HPDE6-E6E7 (cell line): ENCODE data around the gene BAIAP2L1.
"Not testable (repeated sequence)": the region's sequence is repeated elsewhere in the genome, so short reads cannot be mapped to it uniquely, and the experiment has no call there.

Experiments used
- DNase-seq: peaks from one replicate; pipeline ENCODE4 v3.0.0; 2011; ENCODE audit warnings: missing footprints; ENCODE audit errors: extremely low spot score

Gene BAIAP2L1, protein sequence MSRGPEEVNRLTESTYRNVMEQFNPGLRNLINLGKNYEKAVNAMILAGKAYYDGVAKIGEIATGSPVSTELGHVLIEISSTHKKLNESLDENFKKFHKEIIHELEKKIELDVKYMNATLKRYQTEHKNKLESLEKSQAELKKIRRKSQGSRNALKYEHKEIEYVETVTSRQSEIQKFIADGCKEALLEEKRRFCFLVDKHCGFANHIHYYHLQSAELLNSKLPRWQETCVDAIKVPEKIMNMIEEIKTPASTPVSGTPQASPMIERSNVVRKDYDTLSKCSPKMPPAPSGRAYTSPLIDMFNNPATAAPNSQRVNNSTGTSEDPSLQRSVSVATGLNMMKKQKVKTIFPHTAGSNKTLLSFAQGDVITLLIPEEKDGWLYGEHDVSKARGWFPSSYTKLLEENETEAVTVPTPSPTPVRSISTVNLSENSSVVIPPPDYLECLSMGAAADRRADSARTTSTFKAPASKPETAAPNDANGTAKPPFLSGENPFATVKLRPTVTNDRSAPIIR

DNA sequence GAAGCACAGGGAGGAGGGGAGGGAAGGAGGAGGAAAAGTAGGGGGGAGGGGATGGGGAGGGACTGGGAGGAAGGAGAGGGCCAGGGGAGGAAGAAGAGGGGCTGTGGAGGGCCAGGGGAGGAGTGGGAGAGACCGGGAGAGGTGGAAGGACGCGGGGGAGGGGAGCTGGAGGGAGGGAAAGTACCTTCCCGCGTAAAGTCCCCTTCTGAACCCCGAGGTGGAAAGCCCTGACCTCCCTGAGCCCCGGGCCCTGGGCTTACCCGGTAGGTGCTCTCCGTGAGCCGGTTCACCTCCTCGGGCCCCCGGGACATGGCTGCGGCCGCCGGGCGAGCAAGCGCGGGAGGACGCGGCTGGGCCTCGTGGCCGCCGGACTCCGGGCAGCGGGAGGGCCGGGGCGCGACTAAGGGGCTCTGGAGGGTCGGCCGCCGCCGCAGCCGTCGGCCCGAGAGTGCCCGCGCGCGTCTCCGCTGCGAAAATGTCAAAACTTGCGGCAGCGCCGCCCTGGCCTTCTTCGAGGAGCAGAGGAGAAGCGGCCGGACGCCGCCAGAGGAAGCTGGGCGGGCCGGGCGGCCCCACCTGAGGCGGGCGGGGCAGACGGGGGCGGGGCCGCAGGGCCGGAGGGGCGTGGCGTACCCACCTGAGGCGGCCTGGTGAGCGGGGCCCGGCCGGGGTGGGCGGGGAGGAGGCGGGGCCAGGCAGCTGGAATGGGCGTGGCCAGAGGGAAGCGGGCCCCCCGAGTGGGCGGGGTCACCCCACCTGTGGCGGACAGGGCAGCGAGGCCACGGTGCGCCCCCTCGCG, at the start of gene BAIAP2L1:
Gene BAIAP2L1, minus strand, starts transcription at position 549 of the 799 bp plus-strand sequence. Its CDS starts 238 bp downstream, at position 311.
- DNase-seq = peak; percentile 89

DNA sequence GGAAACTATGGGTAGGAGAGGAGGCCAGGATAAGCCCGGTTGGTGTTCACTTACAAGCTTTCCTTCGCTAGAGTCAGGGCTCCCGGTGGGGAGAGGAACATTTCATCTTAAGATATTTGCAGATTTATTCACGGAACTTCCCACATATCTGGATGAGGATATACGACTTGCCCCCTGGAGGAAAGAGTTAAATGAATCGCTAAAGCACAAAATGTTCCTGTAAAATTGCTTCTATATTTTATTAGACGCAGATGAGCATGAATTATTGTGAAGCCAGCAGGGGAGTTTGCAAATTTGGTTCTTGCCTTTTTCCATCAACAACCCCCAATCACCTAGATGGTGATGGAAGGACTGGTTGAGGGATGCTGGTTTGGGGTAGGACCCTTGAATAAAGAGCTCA, 47.9 kb upstream of the BAIAP2L1 start:
- DNase-seq = no peak

DNA sequence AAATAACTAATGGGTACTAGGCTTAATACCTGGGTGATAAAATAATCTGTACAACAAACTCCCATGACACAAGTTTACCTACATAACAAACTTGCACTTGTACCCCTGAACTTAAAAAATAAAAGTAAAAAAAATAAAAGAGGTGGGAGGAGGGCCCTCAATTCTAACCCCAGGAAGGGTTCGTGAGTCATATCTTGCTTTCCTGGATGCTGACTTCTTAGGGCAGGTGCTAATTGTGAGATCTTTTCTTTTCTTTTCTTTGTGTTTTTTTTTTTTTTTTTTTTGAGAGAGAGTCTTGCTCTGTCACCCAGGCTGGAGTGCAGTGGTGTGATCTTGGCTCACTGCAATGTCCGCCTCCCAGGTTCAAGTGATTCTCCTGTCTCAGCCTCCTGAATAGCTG, 40.1 kb upstream of the BAIAP2L1 start:
- DNase-seq = not testable (repeated sequence)

DNA sequence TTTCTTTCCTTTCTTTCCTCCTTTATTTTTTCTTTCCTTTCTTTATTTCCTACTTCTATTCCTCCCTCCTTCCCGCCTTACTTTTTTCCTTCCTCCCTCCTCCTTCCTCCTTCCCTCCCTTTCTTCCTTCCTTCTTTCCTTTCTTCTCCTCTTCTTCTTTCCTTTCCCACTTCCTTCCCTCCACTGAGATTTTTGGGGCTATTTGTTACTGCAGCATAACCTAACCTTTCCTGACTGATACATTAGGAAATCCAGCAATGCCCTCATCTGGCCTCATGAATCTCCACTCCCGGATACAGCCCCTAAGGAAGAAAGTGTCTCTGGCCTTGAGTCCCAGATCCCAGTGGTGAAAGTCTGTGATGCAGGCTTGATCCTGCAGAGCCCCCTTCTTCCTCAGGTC, 38.6 kb upstream of the BAIAP2L1 start:
- DNase-seq = no peak

DNA sequence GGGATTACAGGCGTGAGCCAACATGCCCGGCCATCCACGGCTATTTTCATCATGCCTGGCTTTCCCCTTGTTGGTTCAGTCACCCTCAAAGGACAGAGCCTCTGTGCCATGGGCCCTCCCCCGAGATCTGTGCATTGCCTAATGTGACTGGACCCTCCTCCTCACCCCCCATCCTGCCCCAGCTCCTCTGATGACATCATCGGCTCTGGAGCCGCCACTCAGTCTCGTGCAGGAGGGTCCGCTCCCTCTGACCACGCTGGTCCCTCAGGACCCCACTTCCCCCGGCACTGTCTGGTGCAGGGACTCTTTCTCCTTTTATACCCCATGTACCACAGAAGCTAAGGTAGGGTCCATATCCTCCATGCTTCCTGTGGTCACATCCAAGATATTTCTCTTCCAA, 33.2 kb upstream of the BAIAP2L1 start:
- no peak for DNase-seq

DNA sequence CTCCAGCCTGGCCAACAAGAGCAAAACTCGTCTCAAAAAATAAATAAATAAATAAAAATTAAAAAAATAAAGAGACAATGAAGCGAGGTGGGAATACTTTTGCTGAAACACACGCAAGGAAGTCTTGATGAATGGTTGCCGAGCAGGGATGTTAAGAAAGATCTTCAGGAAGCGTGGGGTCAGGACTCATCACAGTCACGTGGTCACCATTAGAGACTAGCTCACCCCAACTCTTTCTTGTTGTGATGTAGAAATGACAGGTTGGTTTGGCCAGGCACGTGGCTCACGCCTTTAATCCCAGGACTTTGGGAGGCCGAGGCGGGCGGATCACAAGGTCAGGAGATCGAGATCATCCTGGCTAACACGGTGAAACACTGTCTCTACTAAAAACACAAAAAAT, 28.9 kb upstream of the BAIAP2L1 start:
- no peak for DNase-seq

DNA sequence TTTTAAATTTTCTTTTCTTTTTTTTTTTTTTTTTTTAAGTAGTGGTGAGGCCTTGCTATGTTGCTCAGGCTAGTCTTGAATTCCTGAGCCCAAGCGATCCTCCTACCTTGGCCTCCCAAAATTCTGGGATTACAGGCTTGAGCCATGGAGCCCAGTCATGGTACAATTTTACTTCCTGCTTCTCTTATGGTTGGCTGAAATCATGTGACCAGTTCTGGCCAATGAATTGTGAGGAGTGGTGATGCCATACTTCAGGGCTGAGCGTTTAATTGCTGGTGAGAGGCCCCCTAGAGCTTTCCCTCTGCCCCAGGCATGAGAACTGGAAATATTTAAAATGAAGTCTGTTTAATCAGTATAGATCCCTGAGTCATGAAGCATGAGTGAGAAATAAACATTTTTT, 22.2 kb upstream of the BAIAP2L1 start:
- no peak for DNase-seq

DNA sequence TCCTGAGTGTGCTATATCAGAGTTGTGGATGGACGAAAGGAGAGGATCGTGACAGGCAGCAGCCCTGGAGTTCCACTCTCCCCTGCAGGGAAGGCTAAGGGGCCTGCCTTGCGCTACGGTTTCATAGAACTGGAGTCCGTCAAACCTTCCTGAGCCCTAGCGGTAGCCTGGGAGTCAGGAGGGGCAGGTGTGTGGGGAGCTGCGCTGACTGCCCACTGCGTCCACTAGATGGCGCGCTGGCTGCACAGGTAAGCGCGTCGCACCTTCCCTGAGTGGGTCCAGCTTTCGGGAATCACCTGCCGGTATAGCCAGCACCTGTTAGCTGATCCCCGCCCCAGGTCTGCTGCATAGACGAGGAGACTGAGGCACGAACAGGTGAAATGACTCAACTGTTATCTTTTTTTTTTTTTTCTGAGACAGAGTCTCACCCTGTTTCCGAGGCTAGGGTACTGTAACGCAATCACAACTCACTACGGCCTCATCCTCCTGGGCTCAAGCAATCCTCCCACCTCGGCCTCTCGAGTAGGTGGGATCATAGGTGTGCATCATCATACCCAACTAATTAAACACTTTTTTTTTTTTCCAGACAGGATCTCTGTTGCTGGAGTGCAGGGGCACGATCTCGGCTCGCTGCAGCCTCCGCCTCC, 20.2 kb upstream of the BAIAP2L1 start:
- DNase-seq = peak; percentile 97

DNA sequence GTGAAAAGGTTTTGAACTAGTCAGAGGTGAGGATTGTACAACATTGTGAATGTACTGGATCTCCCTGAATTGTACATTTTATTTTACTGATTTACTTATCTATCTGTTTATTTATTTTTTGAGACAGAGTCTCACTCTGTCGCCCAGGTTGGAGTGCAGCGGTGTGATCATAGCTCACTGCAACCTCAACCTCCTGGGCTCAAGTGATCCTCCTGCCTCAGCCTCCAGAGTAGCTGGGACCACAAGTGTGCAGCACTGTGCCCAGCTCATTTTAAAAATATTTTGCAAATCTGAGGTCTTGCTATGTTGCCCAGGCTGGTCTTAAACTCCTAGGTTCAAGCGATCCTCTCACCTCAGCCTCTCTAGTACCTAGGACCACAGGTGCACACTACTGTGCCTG, 19.1 kb upstream of the BAIAP2L1 start:
- DNase-seq = not testable (repeated sequence)

DNA sequence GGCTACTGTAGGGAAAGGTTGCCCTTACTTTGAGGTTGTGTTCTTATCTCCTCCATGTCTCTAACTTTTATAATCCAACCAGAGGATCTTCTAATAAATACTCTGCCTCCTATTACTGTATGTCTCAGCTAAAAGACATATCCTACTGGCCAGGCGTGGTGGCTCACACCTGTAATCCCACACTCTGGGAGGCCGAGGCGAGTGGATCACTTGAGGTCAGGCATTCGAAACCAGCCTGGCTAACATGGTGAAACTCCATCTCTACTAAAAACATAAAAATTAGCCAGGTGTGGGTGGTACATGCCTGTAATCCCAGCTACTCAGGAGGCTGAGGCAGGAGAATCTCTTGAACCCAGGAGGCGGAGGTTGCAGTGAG, 18.4 kb upstream of the BAIAP2L1 start:
- not testable (repeated sequence) for DNase-seq

DNA sequence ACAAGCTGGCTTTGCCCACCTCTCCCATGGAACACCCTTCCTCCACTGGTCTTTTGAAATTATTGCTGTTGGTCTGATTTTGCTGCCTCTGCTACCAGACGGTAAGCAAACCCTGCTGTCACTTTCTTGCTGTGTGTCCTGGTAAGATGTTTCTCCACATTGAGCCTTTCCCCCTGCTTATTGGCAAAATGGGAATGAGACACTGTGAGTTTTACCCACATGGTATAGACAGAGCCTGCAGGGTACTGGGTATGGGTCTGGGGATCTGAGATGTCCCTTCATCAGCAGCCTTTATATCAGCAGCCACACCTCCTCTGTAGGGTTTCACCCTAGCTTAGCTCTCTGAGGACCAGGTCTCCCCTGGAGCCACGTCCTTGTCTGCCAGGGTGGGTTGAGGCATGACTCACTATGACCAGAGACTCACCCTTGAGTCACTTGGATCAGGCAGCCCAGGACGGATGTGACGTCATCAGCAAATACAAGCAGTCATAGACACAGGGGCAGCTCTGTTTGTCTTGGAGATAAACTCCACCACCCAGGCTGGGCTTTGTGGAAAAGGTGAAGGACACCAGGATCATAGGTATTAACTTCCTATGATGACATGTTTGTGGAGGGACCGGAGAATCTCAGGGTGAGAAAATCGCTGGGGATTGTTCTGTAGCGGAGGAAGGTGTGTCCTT, 17.9 kb upstream of the BAIAP2L1 start:
- DNase-seq = peak; percentile 100

DNA sequence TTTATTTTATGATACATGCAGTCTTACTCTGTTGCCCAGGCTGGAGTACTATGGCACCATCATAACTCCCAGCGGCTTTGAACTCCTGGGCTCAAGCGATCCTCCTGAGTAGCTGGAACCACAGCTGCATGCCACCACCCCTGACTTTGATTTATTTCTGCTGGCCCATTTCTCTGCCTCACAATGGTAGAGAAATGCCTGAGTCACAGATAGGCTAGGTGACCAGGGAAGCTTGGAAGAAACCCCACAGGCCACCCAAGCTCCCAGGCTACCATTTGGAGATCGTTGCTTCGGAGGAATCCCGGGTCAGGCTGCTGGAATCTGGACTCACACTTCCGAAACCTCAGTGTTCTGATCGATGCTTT, 17.4 kb upstream of the BAIAP2L1 start:
- no peak for DNase-seq

DNA sequence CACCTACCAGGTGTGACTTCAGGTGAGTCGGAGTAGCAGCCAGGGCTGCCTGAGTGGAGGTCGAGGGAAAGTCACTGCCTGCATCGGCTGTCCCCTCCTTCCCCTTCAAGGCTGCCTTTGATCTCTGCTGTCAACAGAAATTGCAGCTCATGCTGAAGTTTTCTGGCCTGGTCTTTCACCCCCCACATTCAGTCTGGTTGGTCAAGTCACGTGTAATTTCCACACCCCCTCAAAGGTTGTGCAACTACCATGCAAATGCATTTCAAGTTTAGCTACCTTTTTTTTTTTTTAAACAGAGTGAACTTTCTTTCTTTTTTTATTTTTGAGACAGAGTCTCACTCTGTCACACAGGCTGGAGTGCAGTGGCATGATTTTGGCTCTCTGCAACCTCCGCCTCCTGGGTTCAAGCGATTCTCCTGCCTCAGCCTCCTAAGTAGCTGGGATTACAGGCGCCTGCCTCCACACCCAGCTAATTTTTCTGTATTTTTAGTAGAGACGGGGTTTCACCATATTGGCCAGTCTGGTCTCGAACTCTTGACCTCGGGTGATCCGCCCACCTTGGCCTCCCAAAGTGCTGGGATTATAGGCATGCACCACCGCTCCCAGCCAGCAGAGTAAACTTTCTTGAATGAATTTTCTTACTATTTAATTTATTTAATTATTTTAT, 16.8 kb upstream of the BAIAP2L1 start:
- DNase-seq = not testable (repeated sequence)

DNA sequence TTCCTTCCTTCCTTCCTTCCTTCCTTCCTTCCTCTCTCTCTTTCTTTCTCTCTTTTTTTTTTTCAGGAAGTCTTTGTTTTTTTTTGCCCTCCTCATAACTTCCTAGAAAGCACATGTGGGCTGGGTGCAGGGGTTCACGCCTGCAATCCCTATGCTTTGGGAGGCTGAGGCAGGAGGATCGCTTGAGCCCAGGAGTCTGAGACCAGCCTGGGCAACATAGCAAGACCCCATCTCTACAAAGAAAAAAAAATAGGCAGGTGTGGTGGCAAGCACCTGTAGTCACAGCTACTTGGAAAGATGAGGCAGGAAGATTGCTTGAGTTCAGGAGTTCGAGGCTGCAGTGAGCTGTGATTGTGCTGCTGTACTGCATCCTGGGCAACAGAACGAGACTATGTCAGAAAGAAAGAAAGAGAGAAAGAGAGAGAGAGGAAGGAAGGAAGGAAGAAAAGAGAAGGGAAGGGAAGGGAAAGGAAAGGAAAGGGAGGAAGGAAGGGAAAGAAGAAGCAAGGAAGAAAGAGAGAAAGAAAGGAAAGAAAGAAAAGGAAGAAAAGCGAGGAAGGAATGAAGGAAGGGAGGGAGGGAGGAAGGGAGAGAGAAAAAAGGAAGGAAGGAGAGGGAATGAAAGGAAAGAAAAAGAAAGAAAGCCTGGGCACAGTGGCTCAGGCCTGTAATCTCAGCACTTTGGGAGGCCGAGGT, 13.5 kb upstream of the BAIAP2L1 start:
- DNase-seq = no peak

DNA sequence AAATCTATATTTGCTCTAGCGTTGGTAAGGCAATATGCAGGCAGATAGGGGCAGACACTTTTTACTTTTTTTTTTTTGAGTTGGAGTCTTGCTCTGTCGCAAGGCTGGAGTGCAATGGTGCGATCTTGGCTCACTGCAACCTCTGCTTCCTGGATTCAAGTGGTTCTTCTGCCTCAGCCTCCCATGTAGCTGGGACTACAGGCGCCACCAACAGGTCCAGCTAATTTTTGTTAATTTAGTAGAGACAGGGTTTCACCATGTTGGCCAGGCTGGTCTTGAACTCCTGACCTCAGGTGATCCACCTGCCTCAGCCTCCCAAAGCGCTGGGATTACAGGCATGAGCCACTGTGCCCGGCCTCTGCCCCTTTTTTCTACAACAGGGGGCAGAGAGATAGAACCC, 12.8 kb upstream of the BAIAP2L1 start:
- not testable (repeated sequence) for DNase-seq

DNA sequence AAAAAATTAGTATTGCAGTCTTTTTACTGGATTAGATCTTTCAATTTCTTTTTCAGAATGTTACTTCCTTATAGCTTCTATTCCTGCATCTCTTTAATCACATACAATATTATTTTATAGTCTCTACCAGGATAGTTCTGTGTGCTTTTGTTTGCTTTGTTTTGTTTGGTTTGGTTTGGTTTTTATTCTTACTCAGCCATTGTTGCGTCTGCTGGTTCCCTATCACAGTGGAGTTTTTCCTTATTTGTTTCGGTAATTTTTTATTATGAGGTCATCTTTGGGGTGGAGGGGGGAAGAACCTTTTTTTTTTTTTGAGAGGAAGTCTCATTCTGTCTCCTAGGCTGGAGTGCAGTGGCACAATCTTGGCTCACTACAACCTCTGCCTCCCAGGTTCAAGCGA, 9.0 kb upstream of the BAIAP2L1 start:
- no peak for DNase-seq

DNA sequence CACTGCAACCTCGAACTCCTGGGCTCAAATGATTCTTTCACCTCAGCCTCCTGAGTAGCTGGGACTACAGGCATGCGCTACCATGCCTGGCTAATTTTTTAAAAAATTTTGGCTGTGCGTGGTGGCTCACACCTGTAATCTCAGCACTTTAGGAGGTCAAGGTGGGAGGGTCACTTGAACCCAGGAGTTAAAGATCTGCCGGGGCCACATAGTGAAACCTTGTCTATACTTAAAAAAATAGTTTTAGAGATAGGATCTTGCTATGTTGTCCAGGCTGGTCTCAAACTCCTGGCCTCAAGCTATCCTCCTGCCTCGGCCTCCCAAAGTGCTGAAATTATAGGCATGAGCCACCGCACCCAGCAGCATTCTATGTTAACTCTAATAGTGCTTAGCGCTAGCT, 7.3 kb upstream of the BAIAP2L1 start:
- DNase-seq = not testable (repeated sequence)

DNA sequence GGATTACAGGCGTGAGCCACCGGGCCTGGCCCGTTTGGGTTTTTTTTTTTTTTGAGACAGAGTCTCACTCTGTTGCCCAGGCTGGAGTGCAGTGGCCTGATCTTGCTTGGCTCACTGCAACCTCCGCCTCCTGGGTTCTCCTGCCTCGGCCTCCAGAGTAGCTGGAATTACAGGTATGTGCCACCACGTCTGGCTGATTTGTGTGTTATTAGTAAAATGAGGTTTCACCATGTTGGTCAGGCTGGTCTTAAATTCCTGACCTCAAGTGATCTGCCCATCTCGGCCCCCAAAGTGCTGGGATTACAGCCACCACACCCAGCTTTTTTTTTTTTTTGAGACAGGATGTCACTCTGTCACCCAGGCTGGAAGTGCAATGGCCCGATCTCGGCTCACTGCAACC, 5.9 kb upstream of the BAIAP2L1 start:
- no peak for DNase-seq

DNA sequence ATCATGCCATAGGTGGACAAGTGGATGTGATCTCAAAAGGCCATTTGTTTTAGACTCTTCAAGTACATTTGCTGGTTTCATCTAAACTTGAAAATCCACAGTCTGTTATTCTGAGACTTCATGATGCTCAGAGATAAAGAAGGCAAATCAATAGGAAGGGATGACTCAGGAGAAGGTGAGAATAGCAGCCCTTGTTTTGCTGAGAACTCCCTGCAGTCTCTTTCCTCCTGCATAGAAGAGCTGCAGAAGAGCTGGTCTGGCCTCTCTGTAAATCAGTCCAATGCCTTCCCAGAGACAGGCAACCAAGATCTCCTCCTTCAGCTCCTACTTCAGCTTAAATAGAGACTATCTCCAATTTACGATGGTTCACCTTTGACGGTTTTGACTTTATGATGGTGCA, 4.0 kb upstream of the BAIAP2L1 start:
- no peak for DNase-seq

DNA sequence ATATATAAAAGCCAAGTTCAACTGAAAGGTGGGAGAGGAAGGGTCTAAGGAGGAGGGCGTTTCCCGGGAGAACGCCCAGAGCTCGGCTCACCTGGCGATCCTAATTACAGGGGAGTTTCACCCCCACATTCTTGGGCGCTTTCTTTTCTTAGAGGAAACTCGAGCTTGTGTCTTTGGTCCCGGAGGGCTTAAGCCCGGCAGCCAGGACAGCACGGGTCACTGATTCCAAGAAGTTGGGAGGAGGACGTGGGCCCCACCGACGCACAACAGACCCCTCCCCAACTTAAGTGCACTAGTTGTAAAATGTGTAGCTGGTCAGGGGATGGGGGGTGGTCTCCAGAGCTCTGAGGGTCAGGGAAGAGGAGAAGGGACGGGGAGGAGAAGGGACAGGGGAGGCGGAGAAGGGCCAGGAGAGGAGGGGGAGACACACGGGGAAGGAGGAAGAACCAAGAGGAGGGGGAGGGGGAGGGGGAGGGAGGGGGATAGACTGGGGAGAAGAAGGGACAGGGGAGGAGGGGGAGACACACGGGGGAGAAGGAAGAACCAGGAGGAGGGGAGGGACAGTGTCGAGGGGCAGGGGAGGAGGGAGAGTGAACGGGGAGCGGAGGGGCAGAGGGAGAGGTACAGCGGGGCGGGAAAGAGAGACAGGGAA, 874 bp downstream of the BAIAP2L1 start:
- DNase-seq = no peak
